ENCODE results near the gene RAD21L1.

The RAD21L1 gene

GRCh38 chr20:1274485-1275311 lies 48.9 kb downstream of the RAD21L1 start:
- DNase-seq, result no peak

DNA sequence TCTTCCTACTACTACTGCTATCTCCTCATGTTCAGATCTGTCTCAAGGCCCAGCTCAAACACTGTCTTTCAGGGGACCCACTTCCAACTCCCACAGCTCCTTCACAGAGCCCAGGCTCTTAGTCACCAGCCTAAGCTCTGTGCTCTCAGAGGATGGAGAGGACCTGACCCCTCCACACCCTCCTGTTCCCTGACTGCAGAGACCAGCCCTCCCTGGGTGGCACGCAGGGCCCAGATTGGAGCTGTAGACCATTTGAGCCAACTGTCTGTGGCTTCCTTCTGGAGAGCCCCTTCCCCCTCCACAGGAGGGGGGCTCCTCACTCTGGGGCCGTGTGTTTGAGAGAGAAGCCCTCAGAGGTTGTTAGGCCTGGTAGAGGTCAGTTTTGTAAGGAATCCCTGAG lies 50.1 kb downstream of the RAD21L1 start:
- no peak for DNase-seq

- DNase-seq, result no peak
These were observed 51.9 kb downstream of the RAD21L1 start for GRCh38 chr20:1277529-1278322.

DNA sequence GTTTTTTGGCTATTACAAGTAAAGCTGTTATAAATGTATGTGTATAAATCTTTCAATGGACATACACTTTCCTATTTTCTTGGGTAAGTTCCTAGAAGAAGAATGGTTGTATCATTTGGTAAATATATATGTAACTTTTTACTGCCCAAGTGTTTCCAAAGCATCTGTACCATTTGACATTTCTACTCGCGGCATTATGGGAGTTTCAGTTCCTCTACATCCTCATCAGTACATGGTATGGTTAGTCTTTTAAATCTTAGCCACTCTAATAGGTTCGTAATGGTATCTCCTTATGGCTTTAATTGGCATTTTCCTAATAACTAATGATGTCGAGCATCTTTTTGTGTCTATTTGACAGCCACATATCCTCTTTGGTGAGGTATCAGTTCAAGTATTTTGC lies 53.1 kb downstream of the RAD21L1 start:
- DNase-seq, result no peak

GRCh38 chr20:1280195-1281102 lies 54.6 kb downstream of the RAD21L1 start:
- DNase-seq, result no peak

GRCh38 chr20:1281279-1282057 lies 55.6 kb downstream of the RAD21L1 start:
- DNase-seq, result no peak

DNA sequence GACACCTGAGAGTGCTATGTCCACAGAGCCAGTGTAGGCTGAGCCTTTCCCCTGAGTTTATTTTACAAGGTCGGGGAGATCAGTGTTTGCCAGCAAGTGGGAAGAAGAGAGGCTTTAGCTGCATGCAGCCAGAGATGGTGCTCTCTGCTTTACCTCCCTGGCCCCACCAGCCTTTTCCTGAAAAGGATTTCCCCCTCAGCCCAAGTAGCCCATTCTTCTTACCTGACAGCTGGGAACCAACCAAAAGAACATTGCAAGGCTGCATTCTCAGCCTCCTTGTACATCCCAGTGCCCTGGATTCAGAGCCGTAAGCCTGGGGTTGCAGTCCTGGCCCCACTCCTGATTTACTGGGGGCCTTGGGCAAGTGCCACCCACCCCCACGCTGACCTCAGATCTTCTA lies 57.1 kb downstream of the RAD21L1 start:
- no peak for DNase-seq

DNA sequence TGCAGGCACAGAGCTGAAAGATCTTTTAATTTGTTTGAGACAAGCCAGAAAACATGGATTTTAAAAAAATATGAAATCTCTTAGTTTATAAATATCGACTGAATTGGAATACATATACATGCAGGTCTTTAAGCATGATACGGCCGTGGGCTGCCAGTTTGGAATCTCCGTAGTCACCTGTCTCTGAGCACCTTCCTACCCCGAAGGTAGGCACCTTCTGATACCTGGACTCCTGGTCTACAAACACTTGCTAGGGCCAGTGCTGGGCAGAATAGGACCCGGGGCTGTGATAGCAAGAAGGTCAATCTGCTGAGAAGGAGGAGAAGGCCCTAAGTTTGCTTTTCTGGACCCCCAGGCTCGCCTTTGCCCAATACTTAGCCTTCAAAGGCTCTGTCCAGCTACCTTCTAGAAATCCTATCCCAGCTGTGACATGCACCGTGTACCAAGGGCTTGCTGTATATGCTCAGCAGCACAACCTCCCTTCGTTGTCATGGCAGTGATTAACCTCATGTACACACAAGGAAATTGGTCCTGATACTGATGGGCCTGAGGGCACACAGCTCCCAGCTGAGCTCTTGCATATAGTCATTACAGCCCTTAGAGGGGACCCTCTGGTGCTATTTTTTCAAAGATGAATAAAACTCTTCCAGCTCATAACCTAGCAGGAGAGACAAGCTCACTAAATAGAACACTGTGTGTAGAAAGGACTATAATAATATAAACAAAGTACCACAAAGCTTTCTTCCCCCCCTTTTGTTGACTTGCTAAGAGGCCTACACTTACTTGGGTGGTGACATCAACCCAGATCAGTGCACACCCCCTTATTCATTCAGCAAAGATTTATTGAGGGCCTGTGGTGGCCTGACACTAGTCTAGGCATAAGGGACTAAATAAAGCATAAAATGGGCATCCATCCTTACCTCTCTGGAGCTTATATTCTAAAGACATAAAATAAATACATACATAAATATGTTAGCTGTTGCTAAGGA lies 58.0 kb downstream of the RAD21L1 start:
- no peak for DNase-seq

GRCh38 chr20:1286267-1287024 lies 60.6 kb downstream of the RAD21L1 start:
- DNase-seq, result no peak

DNA sequence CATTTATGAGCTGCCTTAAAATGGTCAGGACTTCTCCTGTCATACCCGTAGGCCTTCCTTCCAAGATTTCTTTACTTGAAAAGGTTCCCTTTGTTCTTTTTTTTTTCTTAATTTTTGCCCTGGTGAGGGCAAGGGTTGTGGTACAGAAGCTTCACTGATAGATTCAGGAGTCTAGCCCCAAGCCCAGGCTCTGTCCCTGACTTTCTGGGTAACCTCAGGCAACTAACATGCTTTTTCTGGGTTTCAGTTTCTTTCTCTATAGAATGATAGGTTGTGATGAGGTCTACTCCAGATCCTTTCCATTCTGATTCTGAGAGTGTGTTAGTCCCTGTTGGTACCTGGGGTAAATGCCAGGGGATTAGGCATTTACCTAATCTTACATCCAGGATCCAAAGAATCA lies 61.5 kb downstream of the RAD21L1 start:
- no peak for DNase-seq

DNA sequence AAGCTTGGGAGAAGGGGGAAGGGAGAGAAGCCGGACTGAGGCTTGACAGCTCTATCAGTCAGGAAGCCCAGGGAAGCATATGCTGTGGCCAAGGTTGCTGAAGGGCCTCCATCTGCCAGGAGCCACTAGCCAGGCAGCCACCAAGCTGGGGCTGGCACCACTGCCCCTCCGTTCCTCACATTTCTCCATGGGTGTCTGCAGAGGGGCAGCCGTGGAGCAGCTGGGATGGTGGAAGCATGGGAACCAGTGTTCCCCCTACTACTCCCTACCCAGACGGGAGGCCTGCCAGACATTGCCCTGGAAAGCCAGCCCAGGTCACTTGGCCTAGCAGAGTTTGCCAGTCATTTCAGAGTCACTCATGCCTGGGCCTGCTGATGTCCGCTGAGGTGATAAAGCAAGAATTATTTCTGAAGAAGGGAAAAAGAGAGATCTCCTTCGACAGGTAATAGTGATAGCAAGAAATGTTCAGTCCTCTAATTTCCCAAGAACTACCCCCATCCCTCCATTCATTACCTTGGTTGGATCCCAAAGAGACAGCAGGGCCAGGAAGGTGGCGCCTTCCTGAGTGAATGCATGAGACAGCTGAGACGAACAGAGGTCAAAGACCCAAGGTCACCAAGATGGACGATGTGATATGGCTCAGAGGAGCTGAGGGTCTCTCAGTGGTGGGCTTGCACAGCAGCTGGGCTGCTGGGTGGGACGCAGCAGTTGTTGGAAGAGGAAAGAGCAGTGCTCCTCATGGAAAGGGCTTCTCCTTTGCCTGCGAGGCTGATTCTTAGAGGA lies 62.1 kb downstream of the RAD21L1 start:
- no peak for DNase-seq

DNA sequence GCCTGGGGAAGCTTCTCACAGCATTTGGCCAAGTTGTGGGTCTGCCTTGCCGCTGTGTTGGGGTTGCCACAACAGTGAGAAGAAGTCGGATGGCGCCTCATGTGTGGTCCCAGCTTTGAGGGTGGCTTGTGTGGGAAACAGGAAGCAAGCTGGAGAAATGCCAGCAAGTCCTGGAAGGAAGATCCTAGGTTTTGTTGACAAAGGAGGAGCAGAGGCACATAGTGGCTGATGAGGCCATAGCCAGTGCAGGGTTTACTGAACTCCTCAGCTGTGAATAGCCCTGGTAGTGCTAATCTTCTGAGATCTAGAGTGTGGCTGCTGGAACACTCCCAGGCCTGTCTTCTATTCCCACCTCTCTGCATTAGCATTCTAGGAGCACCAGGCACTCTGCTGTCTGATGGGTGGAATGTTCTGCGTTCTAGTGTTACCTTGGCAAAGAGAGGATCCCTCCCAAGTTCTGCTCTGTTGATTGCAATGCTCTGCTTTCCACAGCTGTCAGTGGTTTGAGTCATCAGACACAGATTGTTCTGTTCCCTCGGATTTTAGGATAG lies 65.4 kb downstream of the RAD21L1 start:
- no peak for DNase-seq

DNA sequence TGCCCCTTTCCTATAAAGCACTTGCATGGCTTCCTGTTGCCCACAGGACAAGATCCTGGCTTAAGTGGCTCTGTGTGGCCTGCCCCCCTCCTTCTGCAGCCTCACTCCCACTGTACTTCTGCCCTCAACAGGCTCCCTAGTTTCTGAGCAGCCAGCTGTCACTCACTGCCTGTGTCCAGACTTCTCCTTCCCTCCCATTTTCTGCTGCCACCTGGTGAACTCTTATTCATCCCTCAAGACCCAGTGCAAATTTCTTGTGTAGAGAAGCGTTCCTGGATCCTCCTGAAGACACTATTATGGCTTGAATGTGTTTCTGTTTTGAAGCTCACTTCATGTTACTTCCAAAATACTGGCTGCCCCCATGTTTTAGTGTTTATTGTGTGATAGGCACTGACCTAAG lies 66.8 kb downstream of the RAD21L1 start:
- no peak for DNase-seq

- DNase-seq, result no peak
These were observed 68.0 kb downstream of the RAD21L1 start for GRCh38 chr20:1293641-1294379.

DNA sequence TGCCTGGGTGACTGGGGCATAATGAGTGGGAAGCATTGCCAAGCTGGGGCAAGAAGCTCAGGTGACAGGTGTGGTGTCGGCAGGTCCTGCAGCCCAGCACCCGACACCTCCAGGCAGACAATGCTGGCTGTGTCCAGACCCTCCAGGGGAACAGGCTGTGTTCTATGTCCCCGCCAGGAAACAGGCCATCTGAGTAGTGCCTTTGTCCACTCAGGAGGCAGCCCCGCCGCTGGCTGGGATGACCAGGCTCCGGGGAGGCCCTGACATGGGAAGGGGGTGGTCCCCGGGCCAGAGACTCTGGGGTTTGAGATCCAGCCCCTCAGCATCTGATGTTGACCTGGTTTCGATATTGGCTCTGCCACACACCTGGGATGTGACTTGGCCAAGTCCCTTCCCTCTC lies 68.7 kb downstream of the RAD21L1 start:
- DNase-seq, result no peak

DNA sequence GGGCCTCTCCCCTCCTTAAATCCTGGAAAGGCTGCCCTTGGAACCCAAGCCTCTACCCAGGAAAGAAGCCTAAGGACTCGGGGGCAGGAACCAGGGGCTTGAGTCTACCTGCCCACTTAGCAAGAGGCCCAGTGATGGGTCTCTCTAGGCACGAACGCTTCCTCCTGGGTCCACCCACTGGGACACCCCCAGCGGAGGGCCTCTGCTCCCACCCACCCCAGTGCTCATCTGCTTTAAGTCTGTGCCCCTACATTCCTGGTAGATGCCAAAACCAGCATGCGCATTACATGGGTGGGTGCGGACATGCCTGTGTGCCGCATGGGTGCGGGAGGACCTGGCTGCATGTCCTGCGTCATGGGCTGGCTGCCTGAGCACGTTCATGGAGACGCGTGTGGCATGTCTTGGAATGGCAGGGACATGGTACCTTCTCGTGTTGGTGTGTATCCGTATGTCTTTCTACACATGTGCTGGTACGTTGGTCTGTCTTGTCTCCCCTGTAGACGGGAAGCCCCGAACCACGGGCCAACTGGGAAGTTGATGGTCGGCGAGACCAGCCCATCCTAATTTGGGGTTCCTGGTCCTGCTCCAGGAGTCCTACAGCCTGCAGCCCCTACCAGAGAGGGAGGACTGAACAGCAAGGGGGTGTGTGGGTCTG lies 69.6 kb downstream of the RAD21L1 start:
- DNase-seq, result no peak

- DNase-seq, result no peak
These were observed 70.3 kb downstream of the RAD21L1 start for GRCh38 chr20:1296117-1296610.

- no peak for DNase-seq
These were observed 71.1 kb downstream of the RAD21L1 start for GRCh38 chr20:1296922-1297321.
